ENCODE measurements around the gene PRRC2A.
A peak's percentile ranks its signal among the peaks of the same experiment; 100 is the strongest.

The PRRC2A gene

DNA sequence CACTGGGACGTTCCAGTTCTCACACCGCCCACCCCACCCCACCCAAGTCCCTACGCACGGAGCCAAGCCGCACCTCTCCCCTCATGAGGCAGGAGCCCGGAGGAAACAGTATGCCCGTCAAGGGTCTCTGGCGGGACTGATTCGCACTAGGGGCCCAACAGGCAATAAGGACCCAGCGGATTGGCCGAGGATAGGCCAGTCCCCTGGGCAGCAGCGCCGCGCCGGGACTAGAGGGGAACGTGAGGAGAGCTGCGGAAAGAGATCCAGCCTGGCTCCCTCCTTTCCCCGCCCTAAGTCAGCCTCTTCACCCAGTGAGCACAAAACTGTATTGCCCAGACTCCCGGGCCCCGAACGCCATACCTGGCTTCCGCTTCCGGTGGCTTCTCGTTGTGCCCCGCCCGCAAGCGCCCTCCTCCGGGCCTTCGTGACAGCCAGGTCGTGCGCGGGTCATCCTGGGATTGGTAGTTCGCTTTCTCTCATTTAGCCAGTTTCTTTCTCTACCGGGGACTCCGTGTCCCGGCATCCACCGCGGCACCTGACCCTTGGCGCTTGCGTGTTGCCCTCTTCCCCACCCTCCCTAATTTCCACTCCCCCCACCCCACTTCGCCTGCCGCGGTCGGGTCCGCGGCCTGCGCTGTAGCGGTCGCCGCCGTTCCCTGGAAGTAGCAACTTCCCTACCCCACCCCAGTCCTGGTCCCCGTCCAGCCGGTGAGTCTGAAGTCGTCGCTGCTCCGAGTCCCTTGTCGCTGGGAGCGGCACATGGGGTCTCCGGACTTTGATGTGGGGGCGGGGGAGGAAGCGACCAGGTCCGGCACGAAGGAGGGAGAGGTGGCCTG, 45.2 kb downstream of the PRRC2A start, which contains the start of gene CSNK2B:
Gene CSNK2B, plus strand, starts transcription at position 580 of the 836 bp plus-strand sequence. CDS start 752 bp downstream, outside the sequence.
- Histone ChIP-seq H3K9me3 (ENCODE audit: insufficient read depth, low read depth, low read length) (no peaks in the 10 kb centered on the region), H3K4me3 (ENCODE audit: low read length) (peak within 1 kb of the TSS; percentile 96), H3K27me3 (ENCODE audit: insufficient read depth, low read length) (no peaks in the 10 kb centered on the region), H3K4me1 (ENCODE audit: insufficient read depth, low read length) (peaks cover 3% of the 10 kb centered on the region; the same call in 1 of the 2 replicates), H3K27ac (ENCODE audit: low read length) (peak within 1 kb of the TSS; percentile 98), H3K36me3 (ENCODE audit: insufficient read depth, low read depth, low read length) (peaks cover 67% of the 10 kb centered on the region), H3K9ac (ENCODE audit: low read depth, low read length) (peak within 1 kb of the TSS; percentile 98)

DNA sequence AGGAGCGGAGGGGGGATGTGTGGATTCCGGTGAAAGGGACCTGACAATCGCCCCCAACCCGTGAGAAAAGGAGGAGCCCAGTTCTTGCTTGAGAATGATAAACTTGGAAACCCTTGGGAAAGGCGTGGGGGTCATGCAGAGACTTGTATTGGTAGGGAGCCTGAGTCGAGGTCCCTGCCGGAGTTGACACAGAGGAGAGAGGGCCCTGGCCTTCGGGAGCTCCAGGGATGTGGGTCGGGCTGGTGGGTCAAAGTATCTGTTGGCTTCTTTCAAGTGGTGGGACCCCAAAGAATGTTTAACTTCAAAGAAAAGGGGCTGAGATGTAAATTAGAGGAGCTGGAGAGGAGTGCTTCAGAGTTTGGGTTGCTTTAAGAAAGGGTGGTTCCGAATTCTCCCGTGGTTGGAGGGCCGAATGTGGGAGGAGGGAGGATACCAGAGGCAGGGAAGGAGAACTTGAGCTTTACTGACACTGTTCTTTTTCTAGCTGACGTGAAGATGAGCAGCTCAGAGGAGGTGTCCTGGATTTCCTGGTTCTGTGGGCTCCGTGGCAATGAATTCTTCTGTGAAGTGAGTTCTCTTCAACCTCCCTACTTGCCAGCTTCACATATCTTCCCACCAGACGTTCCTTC, 45.9 kb downstream of the PRRC2A start:
- Histone ChIP-seq H3K36me3 (ENCODE audit: insufficient read depth, low read depth, low read length) (peaks cover 72% of the 10 kb centered on the region), H3K4me1 (ENCODE audit: insufficient read depth, low read length) (peaks cover 3% of the 10 kb centered on the region; the same call in 1 of the 2 replicates), H3K9ac (ENCODE audit: low read depth, low read length) (peak overlapping the region; percentile 89), H3K27ac (ENCODE audit: low read length) (peak overlapping the region; percentile 23), H3K4me3 (ENCODE audit: low read length) (peak overlapping the region; percentile 96), H3K27me3 (ENCODE audit: insufficient read depth, low read length) (no peaks in the 10 kb centered on the region), H3K9me3 (ENCODE audit: insufficient read depth, low read depth, low read length) (no peaks in the 10 kb centered on the region)

DNA sequence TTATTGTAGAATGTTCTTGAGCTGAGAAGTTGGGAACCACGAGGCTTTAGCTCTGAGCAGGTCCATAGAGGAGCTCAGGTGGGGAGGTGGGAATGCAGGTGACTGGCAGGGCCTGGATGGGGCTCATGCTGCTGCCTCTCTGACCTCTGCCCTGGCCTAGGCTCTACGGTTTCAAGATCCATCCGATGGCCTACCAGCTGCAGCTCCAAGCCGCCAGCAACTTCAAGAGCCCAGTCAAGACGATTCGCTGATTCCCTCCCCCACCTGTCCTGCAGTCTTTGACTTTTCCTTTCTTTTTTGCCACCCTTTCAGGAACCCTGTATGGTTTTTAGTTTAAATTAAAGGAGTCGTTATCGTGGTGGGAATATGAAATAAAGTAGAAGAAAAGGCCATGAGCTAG, 49.2 kb downstream of the PRRC2A start, which contains the start of gene LY6G5B:
Gene LY6G5B, plus strand, starts transcription at position 301 of the 400 bp plus-strand sequence. CDS start 975 bp downstream, outside the sequence.
- Histone ChIP-seq H3K4me1 (ENCODE audit: insufficient read depth, low read length) (no peaks in the 10 kb centered on the region), H3K9ac (ENCODE audit: low read depth, low read length) (no peak within 1 kb of the TSS), H3K9me3 (ENCODE audit: insufficient read depth, low read depth, low read length) (no peaks in the 10 kb centered on the region), H3K27me3 (ENCODE audit: insufficient read depth, low read length) (no peaks in the 10 kb centered on the region), H3K4me3 (ENCODE audit: low read length) (no peak within 1 kb of the TSS), H3K27ac (ENCODE audit: low read length) (no peak within 1 kb of the TSS), H3K36me3 (ENCODE audit: insufficient read depth, low read depth, low read length) (peaks cover 60% of the 10 kb centered on the region)

DNA sequence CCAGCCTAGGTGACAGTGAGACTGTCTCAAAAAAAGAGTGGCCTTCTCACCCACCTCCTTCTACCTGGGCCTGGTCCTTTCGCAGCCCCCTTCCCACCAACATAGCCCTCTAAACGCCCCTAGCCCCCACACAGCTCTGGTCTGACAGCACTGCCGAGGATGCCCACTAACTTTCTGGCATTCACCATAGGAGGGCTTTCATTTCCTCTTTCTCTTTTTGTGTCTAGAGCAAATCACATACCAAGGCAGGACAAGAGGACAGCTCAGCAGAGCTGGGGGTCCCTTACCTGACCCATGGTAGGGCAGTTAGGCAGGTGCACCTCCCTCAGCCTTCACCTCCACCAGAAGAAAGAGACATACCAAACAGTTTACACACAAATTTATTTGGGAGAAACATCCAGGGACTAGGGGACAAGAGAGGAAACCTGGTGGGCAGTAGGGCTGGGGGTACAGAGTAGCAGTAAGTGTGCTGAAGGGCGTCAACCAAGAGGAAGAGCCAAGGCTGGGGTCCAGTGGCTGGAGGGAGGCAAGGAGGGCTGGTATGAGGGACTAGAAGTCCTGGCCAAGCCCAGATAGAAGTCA, 55.9 kb downstream of the PRRC2A start:
- Histone ChIP-seq H3K27me3 (ENCODE audit: insufficient read depth, low read length) (peaks cover 7% of the 10 kb centered on the region), H3K36me3 (ENCODE audit: insufficient read depth, low read depth, low read length) (peaks cover 13% of the 10 kb centered on the region), H3K9me3 (ENCODE audit: insufficient read depth, low read depth, low read length) (no peaks in the 10 kb centered on the region), H3K9ac (ENCODE audit: low read depth, low read length) (no peak overlapping the region), H3K27ac (ENCODE audit: low read length) (no peak overlapping the region), H3K4me1 (ENCODE audit: insufficient read depth, low read length) (no peaks in the 10 kb centered on the region), H3K4me3 (ENCODE audit: low read length) (no peak overlapping the region)

DNA sequence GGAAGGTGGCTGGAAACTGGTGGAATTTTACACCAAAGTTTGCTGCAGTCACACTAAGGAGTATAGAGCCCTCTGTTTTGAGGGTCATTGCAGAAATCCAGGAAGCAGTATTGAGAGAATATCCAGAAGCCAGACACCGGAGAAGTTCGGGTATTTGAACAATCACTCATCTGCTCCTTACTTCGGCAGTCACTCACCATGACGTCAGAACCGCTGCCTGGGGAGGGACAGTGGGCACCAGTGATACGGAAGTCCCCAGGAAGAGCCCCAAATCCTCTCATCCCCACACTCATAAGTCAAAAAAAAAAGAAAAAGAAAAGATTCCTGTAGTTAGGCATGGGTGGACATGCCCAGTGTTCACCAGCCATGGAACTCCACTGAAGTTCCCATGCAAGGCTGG, 56.4 kb downstream of the PRRC2A start:
- peaks cover 8% of the 10 kb centered on the region for H3K36me3 ChIP-seq (ENCODE audit: insufficient read depth, low read depth, low read length)
- no peak overlapping the region for H3K27ac ChIP-seq (ENCODE audit: low read length)
- no peak overlapping the region for H3K4me3 ChIP-seq (ENCODE audit: low read length)
- peaks cover 12% of the 10 kb centered on the region for H3K27me3 ChIP-seq (ENCODE audit: insufficient read depth, low read length)
- H3K4me1 ChIP-seq (ENCODE audit: insufficient read depth, low read length) = no peaks in the 10 kb centered on the region
- H3K9me3 ChIP-seq (ENCODE audit: insufficient read depth, low read depth, low read length) = no peaks in the 10 kb centered on the region
- H3K9ac ChIP-seq (ENCODE audit: low read depth, low read length) = no peak overlapping the region

DNA sequence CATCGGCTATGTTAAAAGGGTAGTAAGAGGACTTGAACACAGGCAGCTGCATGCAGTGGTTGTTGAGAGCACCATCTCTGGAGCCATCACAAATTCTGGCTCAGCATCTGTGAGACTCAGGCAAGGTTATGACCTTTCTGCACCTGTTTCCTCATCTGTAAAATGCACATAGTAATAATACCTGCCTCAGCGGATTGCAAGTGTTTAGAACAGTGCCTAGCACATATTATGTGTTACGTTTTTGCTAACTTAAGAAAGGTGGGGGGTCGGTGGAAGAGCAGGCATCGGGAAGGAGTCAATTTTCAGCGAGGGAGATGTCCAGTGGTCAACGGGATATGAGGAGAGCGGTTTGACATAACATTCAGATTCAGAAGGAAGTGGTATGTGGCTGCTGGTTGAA, 57.4 kb downstream of the PRRC2A start:
- H3K27me3 ChIP-seq (ENCODE audit: insufficient read depth, low read length) = peaks cover 22% of the 10 kb centered on the region
- H3K36me3 ChIP-seq (ENCODE audit: insufficient read depth, low read depth, low read length) = no peaks in the 10 kb centered on the region; the same call in 1 of the 2 replicates
- H3K4me3 ChIP-seq (ENCODE audit: low read length) = no peak overlapping the region
- H3K9me3 ChIP-seq (ENCODE audit: insufficient read depth, low read depth, low read length) = no peaks in the 10 kb centered on the region
- H3K27ac ChIP-seq (ENCODE audit: low read length) = no peak overlapping the region
- H3K9ac ChIP-seq (ENCODE audit: low read depth, low read length) = no peak overlapping the region
- H3K4me1 ChIP-seq (ENCODE audit: insufficient read depth, low read length) = no peaks in the 10 kb centered on the region

DNA sequence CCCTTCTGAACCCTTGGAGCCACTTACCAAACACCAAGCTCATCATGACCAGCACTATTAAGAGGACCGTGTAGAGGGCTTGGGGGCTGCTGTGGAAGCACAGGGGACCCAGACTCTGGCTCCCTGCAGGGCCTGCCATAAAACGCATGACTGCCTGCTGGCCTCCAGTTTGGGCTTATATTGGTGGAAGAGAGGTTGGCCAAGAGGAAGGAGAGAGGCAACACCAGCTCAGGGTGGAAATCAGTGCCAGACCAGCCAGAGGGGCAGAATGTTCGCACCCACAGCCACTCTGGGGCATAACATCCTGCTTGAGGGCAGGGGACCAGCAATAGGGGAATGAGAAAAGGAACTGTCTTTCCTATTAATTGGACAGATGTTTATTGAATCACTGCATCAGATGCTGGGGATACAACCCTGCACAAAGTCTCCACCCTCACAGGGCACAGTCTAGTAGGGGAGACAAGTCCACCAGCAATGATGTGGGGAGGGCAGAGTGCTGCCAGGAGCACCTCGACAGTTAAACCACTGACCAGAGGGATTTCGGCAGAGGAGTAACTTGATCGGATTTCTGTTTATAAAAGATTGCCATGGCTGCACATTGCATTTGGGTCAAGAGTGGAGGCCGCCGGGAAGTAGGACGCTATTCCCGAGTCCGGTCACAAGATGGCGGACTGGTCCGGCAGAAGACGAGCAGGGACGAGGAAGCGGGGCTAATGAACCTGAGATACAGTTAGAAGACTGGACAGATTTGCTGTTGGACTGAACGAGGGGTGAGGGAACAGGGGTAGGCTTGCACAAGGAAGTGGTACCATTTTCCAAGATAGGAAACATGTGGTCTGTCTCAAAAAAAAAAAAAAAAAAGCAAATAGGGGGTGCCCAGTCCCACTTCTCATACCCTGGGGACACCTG, 60.0 kb downstream of the PRRC2A start, which contains the start of gene LY6G5C:
Gene LY6G5C, minus strand, starts transcription at position 842 of the 909 bp plus-strand sequence. Its CDS starts 694 bp downstream, at position 148.
- peak within 1 kb of the TSS; percentile 64 for H3K4me3 ChIP-seq (ENCODE audit: low read length)
- no peak within 1 kb of the TSS for H3K27ac ChIP-seq (ENCODE audit: low read length)
- no peaks in the 10 kb centered on the region for H3K4me1 ChIP-seq (ENCODE audit: insufficient read depth, low read length)

DNA sequence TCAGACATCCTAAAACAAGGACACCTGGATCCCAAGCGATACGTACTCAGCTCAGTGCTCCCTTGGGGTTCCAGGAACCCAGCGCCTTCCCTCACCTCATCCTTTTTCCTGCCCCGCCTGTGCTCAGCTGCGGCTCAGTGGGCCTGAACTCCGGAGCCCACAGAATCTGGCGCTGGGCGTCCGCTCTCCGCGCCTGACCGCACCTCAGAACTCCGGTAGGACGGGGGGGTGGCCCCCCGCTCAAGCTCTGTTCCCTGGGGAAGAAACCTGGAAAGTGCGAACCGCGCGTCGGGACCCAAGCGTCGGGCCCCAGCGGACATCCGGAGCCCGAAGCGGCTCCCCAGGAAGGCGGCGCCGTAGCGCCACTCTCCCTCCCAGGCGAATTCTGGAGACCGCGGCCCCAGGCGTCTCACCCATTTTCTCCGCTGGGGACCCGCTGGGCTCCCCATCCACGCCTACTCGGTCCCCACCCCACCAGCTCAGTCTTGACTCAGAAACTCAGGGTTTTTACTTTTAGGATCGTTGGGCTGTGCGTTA, 60.7 kb downstream of the PRRC2A start:
- no peak overlapping the region for H3K27ac ChIP-seq (ENCODE audit: low read length)
- H3K9me3 ChIP-seq (ENCODE audit: insufficient read depth, low read depth, low read length) = no peaks in the 10 kb centered on the region
- peaks cover 4% of the 10 kb centered on the region for H3K36me3 ChIP-seq (ENCODE audit: insufficient read depth, low read depth, low read length)
- H3K9ac ChIP-seq (ENCODE audit: low read depth, low read length) = 0 out of 2 replicates have a peak overlapping the region, but pooled peaks have one; percentile 38
- H3K4me3 ChIP-seq (ENCODE audit: low read length) = peak overlapping the region; percentile 64
- no peaks in the 10 kb centered on the region for H3K4me1 ChIP-seq (ENCODE audit: insufficient read depth, low read length)
- H3K27me3 ChIP-seq (ENCODE audit: insufficient read depth, low read length) = peaks cover 22% of the 10 kb centered on the region

More for the DNA sequence above, 60.0 kb downstream of the PRRC2A start, which contains the start of gene LY6G5C:
- H3K9ac ChIP-seq (ENCODE audit: low read depth, low read length) = peak within 1 kb of the TSS; percentile 38; the same call in 1 of the 2 replicates
- no peaks in the 10 kb centered on the region for H3K9me3 ChIP-seq (ENCODE audit: insufficient read depth, low read depth, low read length)
- peaks cover 22% of the 10 kb centered on the region for H3K27me3 ChIP-seq (ENCODE audit: insufficient read depth, low read length)
- no peaks in the 10 kb centered on the region for H3K36me3 ChIP-seq (ENCODE audit: insufficient read depth, low read depth, low read length)

DNA sequence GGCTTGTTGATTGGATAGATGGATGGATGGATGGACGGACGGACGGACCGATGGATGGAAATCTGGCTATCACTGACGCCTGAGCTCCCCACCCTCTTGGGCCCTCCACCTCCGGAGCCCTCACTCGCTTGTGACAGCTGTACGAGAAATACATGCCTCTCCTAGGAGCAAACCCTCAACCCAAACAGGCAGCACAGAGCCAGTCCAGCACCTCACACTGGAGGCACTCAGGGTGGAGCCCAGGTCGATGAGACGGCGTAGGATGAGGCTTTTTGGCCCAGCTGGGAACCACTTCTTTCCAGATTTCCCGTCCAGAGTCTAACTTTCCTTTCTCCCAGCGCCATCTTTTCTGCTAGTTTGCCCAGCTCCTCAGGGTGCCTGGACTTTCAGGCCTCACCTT, 63.1 kb downstream of the PRRC2A start:
- H3K27ac ChIP-seq (ENCODE audit: low read length) = no peak overlapping the region
- H3K27me3 ChIP-seq (ENCODE audit: insufficient read depth, low read length) = peaks cover 22% of the 10 kb centered on the region
- H3K4me3 ChIP-seq (ENCODE audit: low read length) = peak overlapping the region; percentile 75
- H3K36me3 ChIP-seq (ENCODE audit: insufficient read depth, low read depth, low read length) = peaks cover 27% of the 10 kb centered on the region
- no peak overlapping the region for H3K9ac ChIP-seq (ENCODE audit: low read depth, low read length)
- H3K9me3 ChIP-seq (ENCODE audit: insufficient read depth, low read depth, low read length) = no peaks in the 10 kb centered on the region
- no peaks in the 10 kb centered on the region for H3K4me1 ChIP-seq (ENCODE audit: insufficient read depth, low read length)

DNA sequence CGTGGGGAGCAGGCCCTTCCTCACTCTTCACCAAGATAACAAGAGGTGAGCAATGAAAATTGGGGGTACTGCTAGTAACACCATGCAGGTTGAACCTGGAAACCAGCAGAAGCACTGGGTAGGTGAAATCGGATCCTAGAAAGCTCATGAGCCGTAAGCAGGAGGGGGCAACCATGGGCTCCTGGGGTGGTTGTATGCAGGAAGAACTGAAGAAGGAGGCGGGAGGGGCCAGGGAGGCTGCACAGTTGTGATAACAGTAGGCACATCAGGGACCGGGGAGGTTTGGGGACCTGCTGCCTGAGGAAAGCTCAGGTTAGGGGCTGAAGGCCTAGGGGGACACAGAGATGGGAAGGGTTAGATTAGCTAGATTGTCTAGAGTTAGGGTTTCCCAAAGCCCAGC, 66.0 kb downstream of the PRRC2A start:
- Histone ChIP-seq H3K9ac (ENCODE audit: low read depth, low read length) (no peak overlapping the region), H3K27me3 (ENCODE audit: insufficient read depth, low read length) (peaks cover 14% of the 10 kb centered on the region), H3K9me3 (ENCODE audit: insufficient read depth, low read depth, low read length) (no peaks in the 10 kb centered on the region), H3K4me1 (ENCODE audit: insufficient read depth, low read length) (no peaks in the 10 kb centered on the region), H3K4me3 (ENCODE audit: low read length) (no peak overlapping the region), H3K36me3 (ENCODE audit: insufficient read depth, low read depth, low read length) (peaks cover 51% of the 10 kb centered on the region), H3K27ac (ENCODE audit: low read length) (no peak overlapping the region)
